ENCODE measurements around the gene TBPL2. TPM values are rescaled to one million over a fixed set of nuclear protein-coding genes. Genes with fewer than 3 reads are reported as not detected.
"Not testable (repeated sequence)": the region's sequence is repeated elsewhere in the genome, so short reads cannot be mapped to it uniquely, and the experiment has no call there.

The TBPL2 gene
- total and polyA plus RNA-seq, 4 experiments from 2014 or later: not detected

GRCh38 chr14:55423969-55424368 lies 16.4 kb downstream of the TBPL2 start:
- no peaks in the 10 kb centered on the region for H3K27me3 Mint-ChIP-seq
- no peaks in the 10 kb centered on the region for H3K36me3 ChIP-seq (ENCODE audit: insufficient read depth, low read length)
- no peak overlapping the region for H3K4me3 Mint-ChIP-seq
- no peak overlapping the region for H3K27ac ChIP-seq (ENCODE audit: low read depth, low read length)
- DNase-seq: no peak
- no peaks in the 10 kb centered on the region for H3K36me3 Mint-ChIP-seq
- H3K4me3 ChIP-seq (ENCODE audit: low read length in 2 of 2): no peak overlapping the region
- H3K4me1 Mint-ChIP-seq: no peaks in the 10 kb centered on the region
- POLR2A ChIA-PET (ENCODE audit: partially characterized antibody): no interaction called here
- H3K4me1 ChIP-seq (ENCODE audit: insufficient read depth, low read length): no peaks in the 10 kb centered on the region
- intact Hi-C loops (cut with micrococcal nuclease): no loop called here
- no peaks in the 10 kb centered on the region for H3K9me3 Mint-ChIP-seq
- CTCF ChIA-PET (ENCODE audit: partially characterized antibody): interaction anchor here (1.4 to 2.4 kb wide), 2 partner anchors 8 to 23 kb away, joined by 6 to 11 read pairs; no protein-coding TSS in a partner anchor
- no peaks in the 10 kb centered on the region for H3K27me3 ChIP-seq (ENCODE audit: insufficient read depth, low read length)
- H3K9me3 ChIP-seq (ENCODE audit: control insufficient read depth in 1 of 2, low read length in 2 of 2): no peaks in the 10 kb centered on the region
- no peak overlapping the region for H3K27ac Mint-ChIP-seq

- H3K36me3 ChIP-seq (ENCODE audit: insufficient read depth, low read length); H3K36me3 Mint-ChIP-seq; POLR2A ChIA-PET (ENCODE audit: partially characterized antibody); H3K9me3 Mint-ChIP-seq; H3K9me3 ChIP-seq (ENCODE audit: control insufficient read depth in 1 of 2, low read length in 2 of 2); H3K27me3 ChIP-seq (ENCODE audit: insufficient read depth, low read length); H3K4me1 Mint-ChIP-seq; H3K27ac Mint-ChIP-seq; intact Hi-C loops (cut with micrococcal nuclease); H3K4me3 Mint-ChIP-seq; H3K27me3 Mint-ChIP-seq; H3K4me3 ChIP-seq (ENCODE audit: low read length in 2 of 2); DNase-seq; H3K27ac ChIP-seq (ENCODE audit: low read depth, low read length); H3K4me1 ChIP-seq (ENCODE audit: insufficient read depth, low read length): not testable (repeated sequence)
- CTCF ChIA-PET (ENCODE audit: partially characterized antibody): interaction anchor here (1.5 kb wide), 1 partner anchor 9 kb away, joined by 4 read pairs; no protein-coding TSS in a partner anchor
Observed at GRCh38 chr14:55422338-55422737, 18.1 kb downstream of the TBPL2 start.

- ChIA-PET CTCF (ENCODE audit: partially characterized antibody) (interaction anchor here (0.5 to 4.0 kb wide), 3 partner anchors 9 to 210 kb away, joined by 3 to 22 read pairs (median 5); no protein-coding TSS in a partner anchor), POLR2A (ENCODE audit: partially characterized antibody) (no interaction called here)
- Histone ChIP-seq H3K9me3 (ENCODE audit: control insufficient read depth in 1 of 2, low read length in 2 of 2) (no peaks in the 10 kb centered on the region), H3K4me1 (ENCODE audit: insufficient read depth, low read length) (no peaks in the 10 kb centered on the region), H3K36me3 (ENCODE audit: insufficient read depth, low read length) (no peaks in the 10 kb centered on the region), H3K4me3 (ENCODE audit: low read length in 2 of 2) (no peak overlapping the region), H3K27ac (ENCODE audit: low read depth, low read length) (no peak overlapping the region), H3K27me3 (ENCODE audit: insufficient read depth, low read length) (no peaks in the 10 kb centered on the region)
- DNase-seq: no peak
- Mint-ChIP-seq H3K4me1 (no peaks in the 10 kb centered on the region), H3K9me3 (no peaks in the 10 kb centered on the region), H3K27ac (no peak overlapping the region), H3K36me3 (no peaks in the 10 kb centered on the region), H3K4me3 (no peak overlapping the region), H3K27me3 (no peaks in the 10 kb centered on the region)
- intact Hi-C loops (cut with micrococcal nuclease): no loop called here
Observed at GRCh38 chr14:55419663-55420062, 20.8 kb downstream of the TBPL2 start.

DNA sequence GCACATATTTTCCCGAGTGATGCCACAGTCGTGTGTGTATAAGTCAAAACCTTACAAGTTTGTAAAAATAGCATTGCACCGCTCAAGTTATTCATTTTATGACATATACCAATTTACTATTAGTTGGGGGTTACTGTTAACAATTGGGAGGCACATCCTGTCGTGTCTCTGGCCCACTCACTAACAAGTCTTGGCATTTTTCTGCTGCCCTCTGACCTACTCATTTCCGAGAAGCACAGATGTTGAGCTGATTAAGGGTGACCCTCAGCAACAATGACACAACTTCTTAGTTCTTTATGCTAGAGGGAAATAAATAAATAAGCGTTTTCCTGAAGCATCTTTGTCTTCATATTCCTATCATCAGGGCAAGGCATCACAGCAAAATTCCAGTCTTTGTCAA lies 22.0 kb downstream of the TBPL2 start:
- POLR2A ChIA-PET (ENCODE audit: partially characterized antibody): interaction anchor here (0.7 kb wide), 1 partner anchor 133 kb away, joined by 3 read pairs; no protein-coding TSS in a partner anchor
- CTCF ChIA-PET (ENCODE audit: partially characterized antibody): interaction anchor here (0.7 to 4.0 kb wide), 5 partner anchors 10 to 208 kb away, joined by 3 to 22 read pairs (median 3); no protein-coding TSS in a partner anchor
- intact Hi-C loops (cut with micrococcal nuclease): no loop called here

DNA sequence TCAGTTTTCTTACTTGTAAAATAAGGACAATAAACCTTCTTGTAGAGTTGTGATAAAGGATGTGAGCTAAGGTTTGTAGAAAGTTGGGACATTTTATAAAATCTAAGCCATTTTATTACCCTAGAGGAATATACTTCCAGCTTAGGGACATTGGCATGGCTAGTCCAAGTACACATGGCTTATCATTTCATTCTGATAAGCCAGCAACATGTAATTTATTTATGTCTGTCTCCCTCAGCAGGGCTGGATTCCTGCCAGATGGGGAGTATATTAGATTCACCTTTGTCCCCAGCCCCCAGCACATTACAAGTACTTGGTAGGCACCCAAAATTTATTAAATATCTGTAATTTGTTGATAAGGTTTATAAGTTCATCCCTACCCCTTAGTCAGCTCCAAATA lies 22.5 kb downstream of the TBPL2 start:
- Mint-ChIP-seq H3K36me3 (no peaks in the 10 kb centered on the region), H3K27ac (no peak overlapping the region), H3K4me3 (no peak overlapping the region), H3K27me3 (peaks cover 0 to 2% of the 10 kb centered on the region in 2 donors), H3K9me3 (no peaks in the 10 kb centered on the region), H3K4me1 (no peaks in the 10 kb centered on the region)
- intact Hi-C loops (cut with micrococcal nuclease): no loop called here
- ChIA-PET POLR2A (ENCODE audit: partially characterized antibody) (interaction anchor here (0.7 kb wide), 1 partner anchor 133 kb away, joined by 3 read pairs; no protein-coding TSS in a partner anchor), CTCF (ENCODE audit: partially characterized antibody) (interaction anchor here (0.7 to 4.0 kb wide), 7 partner anchors 10 to 207 kb away, joined by 3 to 22 read pairs (median 3); no protein-coding TSS in a partner anchor)
- no peak for DNase-seq
- H3K9me3 ChIP-seq (ENCODE audit: control insufficient read depth in 1 of 2, low read length in 2 of 2): no peaks in the 10 kb centered on the region
- no peaks in the 10 kb centered on the region for H3K27me3 ChIP-seq (ENCODE audit: insufficient read depth, low read length)
- no peak overlapping the region for H3K4me3 ChIP-seq (ENCODE audit: low read length in 2 of 2)
- no peaks in the 10 kb centered on the region for H3K36me3 ChIP-seq (ENCODE audit: insufficient read depth, low read length)
- H3K27ac ChIP-seq (ENCODE audit: low read depth, low read length): no peak overlapping the region
- no peaks in the 10 kb centered on the region for H3K4me1 ChIP-seq (ENCODE audit: insufficient read depth, low read length)

More for the DNA sequence above, 22.0 kb downstream of the TBPL2 start:
- H3K9me3 ChIP-seq (ENCODE audit: control insufficient read depth in 1 of 2, low read length in 2 of 2): no peaks in the 10 kb centered on the region
- H3K4me1 Mint-ChIP-seq: no peaks in the 10 kb centered on the region
- peaks cover 0 to 2% of the 10 kb centered on the region in 2 donors for H3K27me3 Mint-ChIP-seq
- no peak overlapping the region for H3K27ac Mint-ChIP-seq
- H3K9me3 Mint-ChIP-seq: no peaks in the 10 kb centered on the region
- H3K4me3 Mint-ChIP-seq: no peak overlapping the region
- no peaks in the 10 kb centered on the region for H3K4me1 ChIP-seq (ENCODE audit: insufficient read depth, low read length)
- H3K36me3 ChIP-seq (ENCODE audit: insufficient read depth, low read length): no peaks in the 10 kb centered on the region
- no peak for DNase-seq
- no peak overlapping the region for H3K4me3 ChIP-seq (ENCODE audit: low read length in 2 of 2)
- no peaks in the 10 kb centered on the region for H3K27me3 ChIP-seq (ENCODE audit: insufficient read depth, low read length)
- H3K36me3 Mint-ChIP-seq: no peaks in the 10 kb centered on the region
- no peak overlapping the region for H3K27ac ChIP-seq (ENCODE audit: low read depth, low read length)

DNA sequence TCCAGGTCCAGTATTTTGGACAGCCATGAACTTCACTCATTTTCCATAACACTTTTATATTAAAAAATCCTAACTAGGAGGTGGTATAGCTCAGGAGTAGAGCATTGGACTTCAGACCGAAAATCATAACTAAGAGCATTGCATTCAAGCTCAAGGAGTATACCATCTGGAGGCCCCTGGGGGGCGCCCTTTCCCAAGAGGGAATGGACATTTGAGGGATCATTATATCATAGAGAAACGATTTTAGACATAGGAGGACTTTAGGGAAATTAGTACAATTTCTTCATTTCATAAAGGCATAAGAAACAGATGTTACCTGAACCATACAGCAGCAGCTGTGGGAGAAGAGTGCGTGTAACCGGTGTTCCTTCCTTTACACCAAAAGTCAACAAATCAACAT lies 23.6 kb downstream of the TBPL2 start:
- no peak overlapping the region for H3K27ac ChIP-seq (ENCODE audit: low read depth, low read length)
- H3K4me3 ChIP-seq (ENCODE audit: low read length in 2 of 2): no peak overlapping the region
- Mint-ChIP-seq H3K4me1 (peaks cover 6 to 10% (median 6%) of the 10 kb centered on the region in 4 donors), H3K27ac (no peak overlapping the region), H3K9me3 (no peaks in the 10 kb centered on the region), H3K4me3 (no peak overlapping the region), H3K36me3 (no peaks in the 10 kb centered on the region), H3K27me3 (peaks cover 0 to 2% of the 10 kb centered on the region in 2 donors)
- H3K4me1 ChIP-seq (ENCODE audit: insufficient read depth, low read length): peaks cover 6% of the 10 kb centered on the region
- H3K36me3 ChIP-seq (ENCODE audit: insufficient read depth, low read length): no peaks in the 10 kb centered on the region
- no peaks in the 10 kb centered on the region for H3K27me3 ChIP-seq (ENCODE audit: insufficient read depth, low read length)
- intact Hi-C loops (cut with micrococcal nuclease): no loop called here
- DNase-seq: no peak
- no peaks in the 10 kb centered on the region for H3K9me3 ChIP-seq (ENCODE audit: control insufficient read depth in 1 of 2, low read length in 2 of 2)
- ChIA-PET POLR2A (ENCODE audit: partially characterized antibody) (interaction anchor here (0.5 to 1.1 kb wide), 2 partner anchors 13 to 56 kb away, joined by 3 read pairs; no protein-coding TSS in a partner anchor), CTCF (ENCODE audit: partially characterized antibody) (interaction anchor here (0.8 to 4.0 kb wide), 8 partner anchors 11 to 1057 kb away, joined by 3 to 22 read pairs (median 4); no protein-coding TSS in a partner anchor)

DNA sequence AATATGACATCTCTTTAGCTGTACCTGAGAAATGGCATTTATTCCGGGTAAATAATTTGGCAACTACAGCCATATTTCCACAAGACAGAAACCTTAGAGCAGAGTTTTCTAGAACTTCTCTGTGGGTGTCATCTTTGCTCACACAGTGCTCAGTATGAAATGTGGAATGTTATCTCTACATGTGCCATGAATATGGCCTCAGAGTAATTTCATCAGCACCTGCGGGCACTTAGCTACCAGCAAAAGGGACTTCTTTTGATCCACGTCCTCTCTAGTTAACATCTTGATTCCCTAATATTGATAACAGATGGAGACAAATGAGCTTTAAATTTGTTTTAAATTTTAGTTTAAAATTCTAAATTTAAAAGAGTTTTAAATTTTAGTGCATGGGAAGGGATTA lies 25.9 kb downstream of the TBPL2 start:
- Histone ChIP-seq H3K4me1 (ENCODE audit: insufficient read depth, low read length) (peaks cover 22% of the 10 kb centered on the region), H3K36me3 (ENCODE audit: insufficient read depth, low read length) (no peaks in the 10 kb centered on the region), H3K27ac (ENCODE audit: low read depth, low read length) (no peak overlapping the region), H3K4me3 (ENCODE audit: low read length in 2 of 2) (no peak overlapping the region), H3K9me3 (ENCODE audit: control insufficient read depth in 1 of 2, low read length in 2 of 2) (no peaks in the 10 kb centered on the region), H3K27me3 (ENCODE audit: insufficient read depth, low read length) (no peaks in the 10 kb centered on the region)
- peaks cover 14 to 27% (median 23%) of the 10 kb centered on the region in 4 donors for H3K4me1 Mint-ChIP-seq
- POLR2A ChIA-PET (ENCODE audit: partially characterized antibody): no interaction called here
- H3K27me3 Mint-ChIP-seq: peaks cover 0 to 2% of the 10 kb centered on the region in 2 donors
- no peak overlapping the region for H3K27ac Mint-ChIP-seq
- H3K9me3 Mint-ChIP-seq: no peaks in the 10 kb centered on the region
- peaks cover 0 to 3% of the 10 kb centered on the region in 2 donors for H3K36me3 Mint-ChIP-seq
- DNase-seq: no peak
- intact Hi-C loops (cut with micrococcal nuclease): loop anchor here (5.0 kb wide), 2 partner anchors 42 to 142 kb away; partner anchors contain the start of gene FBXO34
- CTCF ChIA-PET (ENCODE audit: partially characterized antibody): interaction anchor here (0.8 to 2.1 kb wide), 7 partner anchors 10 to 1060 kb away, joined by 3 to 7 read pairs (median 3); no protein-coding TSS in a partner anchor
- no peak overlapping the region for H3K4me3 Mint-ChIP-seq
